Measurements from ENCODE around the gene SELPLG.
"Not testable (repeated sequence)": the region's sequence is repeated elsewhere in the genome, so short reads cannot be mapped to it uniquely, and the experiment has no call there.

SELPLG gene

DNA sequence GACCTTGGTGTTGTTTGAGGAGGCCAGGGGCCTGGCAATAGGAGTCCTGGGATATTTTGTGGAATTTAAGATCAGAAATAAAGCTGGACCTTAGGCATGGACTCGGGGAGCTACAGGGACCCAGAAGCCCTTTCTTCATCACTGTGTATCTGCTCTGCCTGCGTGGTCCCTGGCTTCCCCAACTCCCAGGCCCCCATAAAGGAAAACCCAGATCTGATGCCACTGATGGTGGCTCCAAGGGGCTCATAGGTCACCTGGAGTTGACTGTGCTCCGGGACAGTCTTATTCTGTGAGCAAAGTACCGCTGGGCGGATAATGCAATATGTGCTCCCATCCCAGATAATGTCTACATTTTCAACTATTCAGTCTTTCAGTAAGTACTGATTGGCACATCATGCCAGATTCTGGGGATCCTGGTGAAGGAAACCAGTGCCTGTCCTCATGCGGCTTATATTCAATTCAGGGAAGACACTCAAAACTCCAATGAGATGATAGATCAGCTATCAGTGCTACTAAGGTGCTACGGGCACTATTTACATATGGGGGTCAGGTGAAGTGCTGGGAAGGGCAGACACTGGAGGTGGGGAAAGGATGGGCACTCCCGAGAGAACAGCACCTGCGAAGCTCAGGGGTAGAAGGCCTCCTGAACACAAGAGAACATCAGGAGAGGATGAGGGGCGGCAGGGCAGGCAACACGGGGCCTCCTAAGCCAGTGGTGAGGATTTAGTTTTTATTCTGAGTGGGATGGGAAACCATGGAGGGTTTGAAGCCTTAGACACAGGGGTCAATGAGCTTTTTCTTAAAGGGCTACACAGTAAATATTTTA is 5.5 kb upstream of the SELPLG start:
- no peak for DNase-seq (ENCODE audit: low read depth in 2 of 2)

DNA sequence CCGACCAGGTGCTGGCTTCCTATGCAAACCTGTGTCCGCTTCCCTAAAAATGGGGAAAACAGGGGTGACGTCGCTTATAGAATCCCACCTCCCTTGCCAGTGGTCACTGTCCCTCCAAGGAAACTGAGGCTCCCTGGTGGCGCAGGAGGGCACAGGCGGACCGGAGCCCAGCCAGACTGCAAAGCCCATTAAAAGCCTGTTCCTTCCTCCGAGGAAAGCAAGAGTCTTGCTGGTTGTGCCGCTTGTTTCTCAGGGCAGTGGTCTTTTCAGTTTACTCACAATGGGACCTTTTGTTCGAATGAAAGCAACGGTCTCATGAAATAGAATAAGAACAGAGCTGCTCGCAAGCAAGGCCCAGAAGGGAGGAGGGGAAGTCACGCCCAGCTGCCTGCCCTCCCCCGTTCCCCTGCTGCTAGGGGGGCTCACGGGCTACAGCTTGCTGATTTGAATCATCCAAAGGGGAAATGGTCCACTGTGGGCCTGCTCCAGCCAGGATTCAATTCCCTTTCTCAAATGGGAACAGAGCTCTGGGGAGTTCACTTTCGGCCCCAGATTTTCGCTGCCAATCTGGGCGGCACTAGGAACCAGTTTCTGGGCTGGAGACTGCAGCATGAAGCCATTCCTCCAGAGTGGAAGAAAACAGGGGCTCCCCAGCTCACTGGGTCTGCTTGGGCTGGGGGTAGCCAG is 4.6 kb upstream of the SELPLG start:
- DNase-seq (ENCODE audit: low read depth in 2 of 2): no peak

DNA sequence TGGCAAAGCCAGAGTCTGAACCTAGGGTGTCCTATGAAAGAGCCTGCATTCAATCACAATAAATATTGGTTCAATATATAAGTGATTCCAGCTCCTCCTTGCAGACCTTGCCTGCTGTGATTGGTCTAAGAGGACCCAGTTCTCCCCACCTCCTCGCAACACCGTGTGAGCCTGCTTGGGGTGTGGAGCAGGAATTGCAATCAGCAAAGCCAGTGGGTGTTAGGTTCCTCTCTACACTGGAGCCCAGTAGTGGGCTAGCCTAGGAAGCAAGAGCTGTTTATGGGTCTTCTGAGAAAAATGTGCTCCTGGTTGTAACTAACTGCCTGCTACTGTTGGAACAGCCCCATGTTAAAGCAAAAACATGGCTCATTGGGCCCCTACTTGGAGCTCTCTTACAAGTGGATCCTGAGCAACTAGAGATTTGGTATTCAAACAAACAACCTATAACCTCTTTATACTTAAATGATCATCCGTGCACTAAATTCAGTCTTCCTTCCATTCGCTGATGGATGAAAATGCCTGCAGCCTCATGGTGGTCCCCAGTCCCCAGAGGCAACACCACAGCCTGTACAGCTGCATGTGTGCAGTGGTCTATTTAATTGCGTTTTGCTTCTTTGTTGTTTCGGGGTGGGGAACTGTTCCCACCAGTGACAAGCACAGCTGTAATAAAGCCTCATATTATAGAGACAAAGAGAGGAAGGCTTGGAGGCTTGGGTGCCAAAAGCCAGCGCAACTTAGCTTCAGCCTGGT is 3.7 kb upstream of the SELPLG start:
- no peak for DNase-seq (ENCODE audit: low read depth in 2 of 2)

DNA sequence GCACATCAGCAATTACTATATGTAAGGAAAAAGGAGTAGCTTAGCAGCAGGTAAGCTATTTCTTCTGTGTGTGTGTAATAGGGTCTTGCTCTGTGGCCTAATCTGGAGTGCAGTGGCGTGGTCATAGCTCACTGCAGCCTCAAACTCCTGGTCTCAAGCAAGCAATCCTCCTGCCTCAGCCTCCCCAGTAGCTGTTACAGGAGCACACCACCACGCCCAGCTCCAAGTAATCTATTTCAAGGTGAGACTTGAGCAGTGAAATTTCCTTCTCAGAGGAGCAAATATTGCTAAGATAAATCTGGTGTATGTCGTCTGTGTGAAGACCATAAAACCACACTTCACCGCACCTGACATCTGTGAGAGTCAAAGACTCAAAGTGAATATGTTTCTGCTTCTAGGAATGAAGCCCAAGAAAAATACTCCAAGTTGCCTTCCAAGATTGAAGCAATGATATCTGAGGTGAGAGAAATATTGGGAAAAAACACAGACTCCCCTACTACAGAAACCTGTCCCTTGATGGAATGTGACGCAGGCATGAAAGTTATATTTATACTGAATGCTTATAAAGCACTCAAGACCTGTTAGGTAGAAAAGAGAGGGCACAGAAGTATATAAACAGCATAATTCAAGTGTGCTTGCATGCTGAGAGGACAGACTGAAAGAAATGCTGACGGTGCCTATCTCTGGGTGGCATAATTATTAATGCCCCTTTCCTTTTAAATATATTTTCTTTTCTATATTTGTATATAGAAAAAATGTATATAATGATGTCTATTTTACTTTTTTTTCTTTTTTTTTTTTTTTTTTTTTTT is 2.5 kb upstream of the SELPLG start:
- DNase-seq (ENCODE audit: low read depth in 2 of 2): no peak

DNA sequence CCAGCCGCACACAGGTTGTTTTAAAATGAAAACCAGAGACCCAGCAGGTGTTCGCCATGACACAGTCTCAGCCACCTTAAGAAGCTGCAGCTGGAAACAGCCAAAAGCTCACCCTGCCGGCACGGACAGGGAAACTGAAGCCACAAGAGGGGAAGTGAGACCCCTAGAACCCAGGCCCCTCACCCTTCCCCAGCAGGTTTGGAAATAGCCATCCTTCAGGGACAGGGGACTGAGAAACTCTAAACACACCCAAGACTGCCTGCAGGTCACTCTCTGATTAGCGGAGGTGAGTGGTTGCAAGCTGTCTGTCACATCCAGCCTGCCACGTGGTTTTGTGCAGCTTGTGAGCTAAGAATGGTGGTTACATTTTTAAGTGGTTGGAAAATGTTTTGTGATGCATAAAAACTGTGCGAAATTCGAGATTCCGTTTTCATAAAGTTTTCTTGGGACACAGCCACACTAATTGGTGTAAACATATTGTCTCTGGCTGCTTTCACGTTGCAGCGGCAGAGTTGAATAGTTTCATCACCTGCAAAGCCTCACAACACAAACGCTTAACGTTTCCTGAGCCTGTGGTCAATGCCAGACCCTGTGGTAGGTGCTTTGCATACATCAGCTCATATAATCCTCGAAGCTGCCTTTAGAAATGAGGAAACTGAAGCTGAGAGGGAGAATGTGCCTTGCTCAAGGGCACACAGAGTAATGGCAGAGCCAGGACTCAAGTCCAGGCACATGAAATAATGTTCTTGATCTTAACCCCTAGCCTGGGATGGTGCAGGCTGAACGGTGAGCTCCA is 1.7 kb upstream of the SELPLG start:
- DNase-seq (ENCODE audit: low read depth in 2 of 2): no peak

DNA sequence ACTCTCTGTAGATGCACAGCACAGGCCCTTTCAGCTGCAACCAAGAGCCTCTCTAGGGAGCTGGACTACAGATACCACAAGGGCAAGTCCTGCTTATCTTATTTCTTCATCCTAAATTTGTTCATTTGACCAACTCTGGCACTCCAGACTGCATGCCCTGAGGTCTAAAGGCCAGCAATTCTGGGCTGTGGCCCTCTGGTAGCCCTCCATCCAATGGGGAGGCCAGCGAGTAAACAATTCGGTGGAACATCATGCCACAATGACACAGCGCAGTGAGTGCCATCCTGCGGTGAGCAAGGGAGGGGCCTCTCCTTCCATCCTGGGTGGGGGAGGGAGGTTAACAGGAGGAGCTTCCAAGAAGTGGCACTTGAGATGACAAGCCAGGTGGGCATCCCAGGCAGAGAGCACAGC is 652 bp upstream of the SELPLG start:
- DNase-seq (ENCODE audit: low read depth in 2 of 2): no peak

DNA sequence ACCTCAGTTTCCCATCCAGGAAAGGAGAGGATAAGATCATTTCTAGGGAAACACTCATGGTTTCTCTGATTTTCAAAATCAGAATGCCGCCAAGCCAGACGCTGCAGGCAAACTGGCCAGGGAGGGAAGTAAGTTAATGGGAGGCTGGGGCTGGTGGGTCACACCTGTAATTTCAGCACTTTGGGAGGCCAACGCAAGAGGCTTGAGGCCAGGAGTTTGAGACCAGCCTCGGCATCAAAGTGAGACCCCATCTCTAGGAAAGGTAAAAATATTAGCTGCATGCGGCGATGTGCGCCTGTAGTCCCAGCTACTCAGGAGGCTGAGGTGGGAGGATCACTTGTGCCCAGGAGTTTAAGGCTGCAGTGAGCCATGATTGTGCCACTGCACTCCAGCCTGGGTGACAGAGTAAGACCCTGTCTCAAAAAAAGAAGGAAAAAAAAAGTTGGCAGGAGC is 587 bp downstream of the SELPLG start:
- DNase-seq (ENCODE audit: low read depth in 2 of 2): no peak

DNA sequence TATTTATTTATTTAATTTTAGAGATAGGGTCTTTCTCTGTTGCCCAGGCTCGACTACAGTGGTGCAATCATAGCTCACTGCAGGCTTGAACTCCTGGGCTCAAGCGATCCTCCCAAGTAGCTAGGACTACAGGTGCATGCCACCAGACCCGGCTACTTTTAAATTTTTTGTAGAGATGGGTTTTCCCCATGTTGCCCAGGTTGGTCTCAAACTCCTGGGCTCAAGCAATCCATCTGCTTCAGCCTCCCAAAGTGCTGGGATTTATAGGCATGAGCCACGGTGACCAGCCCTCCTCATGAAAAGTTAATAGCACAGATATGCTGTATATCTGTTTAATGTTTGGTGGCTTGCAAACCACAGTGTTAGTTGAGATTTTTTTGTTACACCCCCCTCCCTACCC is 2.4 kb downstream of the SELPLG start:
- DNase-seq (ENCODE audit: low read depth in 2 of 2): not testable (repeated sequence)

DNA sequence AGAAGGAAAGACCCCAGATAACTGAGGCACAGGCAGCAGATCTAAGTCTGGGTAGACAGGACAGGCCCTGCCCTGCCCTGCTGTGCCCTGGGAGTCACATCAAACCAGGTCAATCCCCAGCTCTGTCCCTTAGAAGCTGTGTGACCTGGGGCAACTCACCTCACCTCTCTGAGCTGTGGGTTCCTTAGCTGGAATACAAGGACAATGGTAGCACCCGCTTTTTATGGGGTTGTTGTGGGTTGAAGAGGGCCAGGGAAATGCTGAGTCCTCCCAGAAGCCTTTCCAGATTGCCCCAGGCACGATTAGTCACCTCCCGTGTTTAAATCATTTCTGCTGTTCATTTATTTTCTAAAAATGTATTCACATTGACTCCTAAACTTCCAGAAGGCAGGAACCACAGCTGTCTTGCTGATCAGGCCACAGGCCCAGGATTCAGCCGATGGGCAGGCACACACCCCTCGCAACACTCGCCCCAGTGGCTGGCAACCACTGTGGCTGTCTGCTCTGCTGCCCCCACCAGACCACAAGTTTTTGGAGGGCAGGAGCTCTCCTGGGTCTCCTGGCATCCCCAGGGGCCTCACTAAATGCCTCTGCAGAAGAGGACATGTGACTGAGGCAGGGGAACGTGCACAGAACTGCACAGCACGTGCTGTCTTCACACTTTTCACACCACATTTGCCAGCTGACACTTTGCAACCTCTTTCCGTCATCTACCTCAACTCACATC is 3.0 kb downstream of the SELPLG start:
- no peak for DNase-seq (ENCODE audit: low read depth in 2 of 2)

DNA sequence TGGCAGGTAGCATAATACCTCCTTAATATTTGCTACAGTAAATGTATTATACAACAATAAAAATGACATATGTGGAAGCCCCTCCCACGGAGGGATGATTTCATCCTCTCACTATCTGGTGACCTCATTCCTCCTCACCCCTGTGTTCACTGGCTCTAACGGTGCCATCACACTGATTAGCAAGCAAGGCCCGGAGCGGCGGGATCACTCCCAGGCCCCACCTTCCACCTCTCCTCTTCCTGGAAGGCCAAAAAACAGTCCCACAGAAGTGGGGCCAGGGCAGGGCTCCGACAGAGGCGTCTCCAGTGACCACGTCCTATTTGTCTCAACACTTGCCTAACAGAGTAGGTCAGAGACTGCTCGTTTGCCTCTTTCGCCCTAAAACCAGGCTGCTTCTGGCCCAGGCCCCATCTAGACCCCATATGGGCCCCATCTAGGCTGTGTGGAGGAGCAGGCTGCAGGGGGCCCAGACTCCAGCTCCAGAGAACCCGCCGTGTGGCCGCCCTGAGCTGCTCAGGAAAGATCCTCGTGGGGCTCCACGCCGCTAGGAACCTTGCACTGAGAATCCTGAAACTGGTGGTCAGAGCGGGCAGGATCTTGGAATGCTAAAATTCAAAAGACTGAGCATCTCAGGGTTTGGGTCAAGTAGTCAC is 3.7 kb downstream of the SELPLG start:
- DNase-seq (ENCODE audit: low read depth in 2 of 2): no peak

DNA sequence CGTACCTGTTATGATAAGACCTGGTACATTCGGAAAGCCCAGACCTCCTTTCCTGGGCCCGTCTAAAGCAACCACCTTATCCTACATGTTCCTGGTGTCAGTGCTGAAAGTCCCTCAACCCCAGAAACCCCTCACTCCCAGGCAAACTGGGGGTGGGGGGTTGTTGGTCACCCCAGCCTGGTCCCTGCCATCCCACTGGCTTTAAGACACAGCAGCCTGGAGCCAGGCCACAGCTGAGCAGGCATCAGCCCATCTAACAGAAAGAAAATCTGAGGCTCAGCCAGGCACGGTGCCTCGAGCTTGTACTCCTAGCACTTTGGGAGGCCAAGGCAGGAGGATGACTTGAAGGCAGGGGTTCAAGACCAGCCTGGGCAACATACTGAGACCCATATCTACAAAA is 4.5 kb downstream of the SELPLG start:
- no peak for DNase-seq (ENCODE audit: low read depth in 2 of 2)

DNA sequence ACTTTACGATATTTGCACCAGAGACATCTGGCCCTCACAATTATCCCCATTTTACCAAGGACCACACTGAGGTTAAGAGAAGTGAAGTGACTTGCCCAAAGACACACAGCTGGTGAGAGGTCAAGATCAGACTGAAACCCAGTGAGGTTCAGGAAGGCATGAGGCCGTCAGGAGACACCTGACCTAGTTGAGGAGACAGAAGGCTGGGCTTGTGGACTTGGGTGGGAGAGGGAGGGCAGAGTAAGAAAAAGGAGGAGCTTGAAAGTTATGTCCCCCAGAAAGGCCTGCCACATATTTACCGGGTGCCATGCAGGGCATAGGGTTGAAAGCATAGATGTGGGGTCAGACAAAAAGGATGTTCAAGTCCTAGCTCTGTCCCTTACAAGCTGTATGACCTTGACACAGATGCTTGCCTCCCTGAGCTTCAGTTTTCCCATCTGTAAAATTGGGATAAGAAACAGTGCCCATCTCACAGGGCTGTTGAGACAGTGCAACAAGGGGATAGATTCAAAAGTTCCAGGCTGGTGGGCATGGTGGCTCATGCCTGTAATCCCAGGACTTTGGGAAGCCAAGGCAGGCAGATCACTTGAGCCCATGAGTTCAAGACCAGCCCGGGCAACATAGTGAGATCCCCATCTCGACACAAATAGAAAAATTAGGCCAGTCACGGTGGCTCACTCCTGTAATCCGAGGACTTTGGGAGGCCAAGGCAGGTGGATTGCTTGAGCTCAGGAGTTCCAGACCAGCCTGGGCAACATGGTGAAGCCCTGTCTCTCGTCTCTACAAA is 6.4 kb downstream of the SELPLG start:
- DNase-seq (ENCODE audit: low read depth in 2 of 2): no peak

DNA sequence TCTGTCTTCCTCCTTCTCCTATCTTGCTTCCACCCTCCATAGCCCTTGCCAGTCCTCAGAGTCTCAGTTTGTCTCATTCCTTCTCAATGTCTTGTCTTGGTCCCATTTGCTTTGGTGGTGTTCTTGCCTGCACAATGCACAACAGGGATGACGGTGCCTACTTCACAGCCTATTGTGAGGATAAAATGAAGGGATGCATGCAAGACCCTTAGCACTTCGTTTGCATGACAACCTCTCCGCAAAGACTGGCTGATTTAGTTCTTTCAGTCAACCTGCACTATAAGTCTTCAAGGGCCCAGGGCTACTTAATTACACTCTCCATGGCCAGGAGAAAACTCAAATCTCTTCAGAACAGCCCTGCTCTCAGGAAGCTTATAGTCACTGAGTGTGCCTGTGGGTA is 8.5 kb downstream of the SELPLG start:
- DNase-seq (ENCODE audit: low read depth in 2 of 2): no peak

DNA sequence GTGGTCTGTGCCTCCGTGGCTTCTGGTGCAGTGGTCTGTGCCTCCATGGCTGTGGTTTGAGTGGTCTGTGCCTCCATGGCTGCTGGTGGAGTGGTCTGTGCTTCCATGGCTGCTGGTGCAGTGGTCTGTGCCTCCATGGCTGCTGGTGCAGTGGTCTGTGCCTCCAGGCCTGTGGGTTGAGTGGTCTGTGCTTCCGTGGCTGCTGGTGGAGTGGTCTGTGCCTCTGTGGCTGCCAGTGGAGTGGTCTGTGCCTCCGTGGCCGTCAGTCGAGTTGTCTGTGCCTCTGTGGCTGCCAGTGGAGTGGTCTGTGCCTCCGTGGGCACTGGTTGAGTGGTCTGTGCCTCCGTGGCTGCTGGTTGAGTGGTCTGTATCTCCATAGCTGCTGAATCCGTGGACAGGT is 10.1 kb downstream of the SELPLG start:
- no peak for DNase-seq (ENCODE audit: low read depth in 2 of 2)

DNA sequence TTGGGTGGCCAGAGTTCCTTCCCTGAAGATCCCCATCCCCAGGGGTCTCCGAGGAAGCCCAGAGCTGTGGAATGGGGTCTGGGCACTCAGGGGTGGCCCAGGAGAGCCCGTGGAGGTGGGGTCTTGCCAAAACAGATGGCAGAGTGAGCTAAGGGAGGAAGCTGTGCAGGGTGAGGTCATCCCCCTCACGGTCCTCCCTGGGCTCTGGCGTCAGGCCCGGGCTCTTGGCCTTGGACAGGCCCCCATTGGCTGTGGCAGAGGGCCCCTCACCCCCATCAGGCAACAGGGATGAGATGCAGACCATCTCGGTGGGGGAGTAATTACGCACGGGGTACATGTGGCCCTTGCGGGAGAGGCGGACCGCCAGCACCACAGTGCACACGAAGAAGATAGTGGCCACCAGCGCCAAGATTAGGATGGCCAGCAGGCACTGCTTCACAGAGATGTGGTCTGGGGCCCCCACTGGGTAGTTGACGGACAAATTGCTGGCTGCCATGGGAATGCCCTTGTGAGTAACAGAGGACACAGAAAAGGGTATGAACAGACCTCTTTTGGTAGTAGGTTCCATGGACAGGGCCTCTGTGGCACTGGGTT is 10.7 kb downstream of the SELPLG start:
- no peak for DNase-seq (ENCODE audit: low read depth in 2 of 2)

DNA sequence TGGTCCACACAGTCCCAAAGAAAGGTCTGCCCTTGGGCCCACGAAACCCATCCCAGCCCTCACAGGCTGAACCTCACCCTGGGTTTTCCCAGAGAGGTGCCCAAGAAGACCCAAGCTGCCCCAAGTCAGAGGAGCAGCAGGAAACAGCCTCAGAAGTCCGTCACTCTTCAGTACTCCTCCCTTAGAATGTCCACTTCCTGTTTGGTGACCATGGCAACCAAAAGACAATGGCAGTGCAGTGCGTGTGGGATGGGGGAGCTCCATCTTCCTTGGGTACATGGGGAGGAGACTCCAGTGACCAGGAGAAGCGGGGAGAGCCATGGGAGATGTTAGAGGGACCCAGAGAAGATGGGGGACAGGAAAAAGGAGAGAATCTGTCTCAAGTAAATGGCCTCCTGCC is 11.3 kb downstream of the SELPLG start:
- DNase-seq (ENCODE audit: low read depth in 2 of 2): no peak

DNA sequence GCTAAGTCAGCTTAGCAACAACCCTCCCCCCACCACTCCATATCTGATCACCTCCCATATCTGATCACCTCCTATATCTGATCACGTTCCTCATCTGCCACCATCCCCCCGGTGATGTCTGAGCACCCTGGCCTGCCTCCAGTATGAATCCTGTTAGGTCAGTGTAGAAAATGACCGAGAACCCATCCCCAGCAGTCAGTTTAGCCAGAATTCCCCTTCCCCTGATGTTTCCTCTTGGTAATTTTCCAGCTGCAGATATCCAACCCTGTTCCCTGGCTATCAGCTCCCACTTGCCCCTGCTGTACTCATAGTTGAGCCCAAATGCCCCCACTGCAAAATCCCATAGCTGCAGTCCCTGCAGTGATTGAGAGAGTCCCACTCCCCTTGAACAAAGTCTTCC is 12.5 kb downstream of the SELPLG start:
- DNase-seq (ENCODE audit: low read depth in 2 of 2): no peak

DNA sequence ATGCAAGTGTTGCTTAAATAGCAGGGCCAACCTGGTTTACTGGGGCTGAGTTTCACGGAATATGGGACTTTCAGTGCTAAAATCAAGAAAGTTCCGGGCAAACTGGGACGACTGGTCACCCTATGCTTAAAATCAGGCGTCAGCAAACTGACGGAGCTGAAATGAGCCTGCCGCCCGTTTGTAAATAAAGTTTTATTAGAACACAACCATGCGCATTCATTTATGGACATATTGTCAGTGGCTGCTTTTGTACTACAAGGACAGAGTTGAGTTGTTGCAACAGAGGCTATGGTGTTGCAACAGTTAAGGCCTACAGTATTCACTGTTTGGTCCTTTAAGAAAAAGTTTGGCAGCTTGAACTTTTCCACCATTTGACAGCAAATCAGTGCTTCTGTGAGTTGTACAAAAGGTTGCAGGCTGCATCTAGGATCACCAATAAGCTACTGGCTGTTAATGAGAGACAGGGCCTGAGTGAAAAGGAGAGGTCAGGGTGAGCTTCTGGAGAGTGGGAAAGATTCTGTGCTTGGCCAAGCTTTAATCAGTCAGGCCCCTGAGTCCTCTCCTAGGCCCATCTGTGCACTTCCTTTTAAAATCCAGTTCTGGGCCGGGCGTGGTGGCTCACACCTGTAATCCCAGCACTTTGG is 13.3 kb downstream of the SELPLG start:
- DNase-seq (ENCODE audit: low read depth in 2 of 2): no peak

Measured in activated CD8-positive, alpha-beta memory T cell treated with anti-CD3 and anti-CD28 coated beads for 4 hours (primary cell).